Measurements from ENCODE around the gene LCTL. TPM values are rescaled to one million over a fixed set of nuclear protein-coding genes. Genes with fewer than 3 reads are reported as not detected.

LCTL gene
- total and polyA plus RNA-seq, 10 of the 15 experiments (the other 5 are each of a cell fraction or from before 2014, with no cell fraction given) = 0.07 to 0.76 (median 0.40) TPM; not detected in 5

GRCh38 chr15:66569461-66570137 lies 3.8 kb upstream of the LCTL start:
- Histone ChIP-seq H3K79me2 (ENCODE audit: control insufficient read depth, insufficient read depth, low read length) (no peaks in the 10 kb centered on the region), H2AFZ (ENCODE audit: control insufficient read depth, low read depth, low read length) (no peak overlapping the region), H3K4me1 (ENCODE audit: control insufficient read depth, insufficient read depth, low read length) (0 out of 2 replicates have a peak, but pooled peaks cover 4% of the 10 kb centered on the region), H3K27ac (ENCODE audit: control insufficient read depth, insufficient read depth) (no peak overlapping the region), H3K9ac (ENCODE audit: control insufficient read depth, insufficient read depth, low read length) (no peak overlapping the region), H4K20me1 (ENCODE audit: control insufficient read depth, insufficient read depth) (no peaks in the 10 kb centered on the region), H3K27me3 (replicated peaks in 1 of 2; ENCODE audit: control insufficient read depth in 2 of 2, insufficient read depth in 2 of 2, low read length in 1 of 2) (no peaks in the 10 kb centered on the region), H3K4me3 (no peak overlapping the region), H3K36me3 (ENCODE audit: control insufficient read depth in 2 of 2, insufficient read depth in 2 of 2, low read length in 1 of 2) (no peaks in the 10 kb centered on the region), H3K4me2 (ENCODE audit: control insufficient read depth, insufficient read depth) (no peak overlapping the region), H3K9me3 (replicated peaks; ENCODE audit: control insufficient read depth, insufficient read depth, low read length) (no peaks in the 10 kb centered on the region)
- in situ Hi-C loops (cut with MboI) (no loop called here), intact Hi-C loops (cut with micrococcal nuclease; ENCODE audit: unreplicated experiment) (no loop called here)
- no TSS peak for BruUV-seq (replicated peaks)
- POLR2A ChIA-PET = no interaction called here
- CTCF ChIA-PET = no interaction called here
- no peak for ATAC-seq
- SMC1A ChIA-PET (ENCODE audit: uncharacterized antibody, unreplicated experiment) = no interaction called here
- no peak for FAIRE-seq
- WGBS (ENCODE audit: insufficient coverage, insufficient replicate concordance, low lambda C conversion rate, missing lambda C conversion rate) = 52% methylated on average over 9 of the region's 9 CpGs
- DNase-seq (ENCODE audit: low read depth, low spot score) = no peak
- RAD21 ChIA-PET (ENCODE audit: unreplicated experiment) = no interaction called here
- TF ChIP-seq TBL1XR1 (IDR thresholded peaks at IDR 0.05; ENCODE audit: low read depth, low read length) = no peak
- no peak for TF ChIP-seq HCFC1 (IDR thresholded peaks at IDR 0.05; ENCODE audit: low read length)
- no peak for TF ChIP-seq IRF4 (IDR thresholded peaks at IDR 0.05; ENCODE audit: low read depth, low read length)
- no peak for TF ChIP-seq ZSCAN29 (IDR thresholded peaks at IDR 0.05)
- no peak for TF ChIP-seq POLR2A (IDR thresholded peaks at IDR 0.05; ENCODE audit: low read depth, low read length)
- no peak for TF ChIP-seq DPF2 (IDR thresholded peaks at IDR 0.05)
- TF ChIP-seq CHD4 (IDR thresholded peaks at IDR 0.05) = no peak
- TF ChIP-seq NR2C2 (IDR thresholded peaks at IDR 0.05; ENCODE audit: borderline replicate concordance, control insufficient read depth, insufficient read length, low read depth) = no peak
- TF ChIP-seq MAX (IDR thresholded peaks at IDR 0.05; ENCODE audit: low read depth, low read length) = no peak
- no peak for TF ChIP-seq ZBTB4 (CRISPR knock-in tag; IDR thresholded peaks at IDR 0.05)
- no peak for TF ChIP-seq NBN (IDR thresholded peaks at IDR 0.05)
- TF ChIP-seq REST (IDR thresholded peaks at IDR 0.05; ENCODE audit: low read depth, low read length) = no peak

Data from GM12878 (cell line).